Hepatocyte (in vitro differentiated cells): Measurements from ENCODE around the gene POSTN. TPM values are rescaled to one million over a fixed set of nuclear protein-coding genes. Genes with fewer than 3 reads are reported as not detected.
A peak's percentile ranks its signal among the peaks of the same experiment; 100 is the strongest.

Experiments used
- DNase-seq: peaks from one replicate; pipeline ENCODE4 v3.0.0-alpha.2; 2016; ENCODE audit warnings: low spot score
- H2AFZ ChIP-seq: fragments of 200-600 bp; sonication (generic); 2 replicates; pipeline ENCODE4 v1.6.0; 2016; ENCODE audit warnings: antibody characterized with exemption, mild to moderate bottlenecking
- H3K27ac ChIP-seq: fragments of 200-600 bp; sonication (generic); 2 replicates; pipeline ENCODE4 v1.5.1; 2016; ENCODE audit warnings: mild to moderate bottlenecking
- H3K27me3 ChIP-seq: fragments of 200-600 bp; sonication (generic); 2 replicates; pipeline ENCODE4 v1.6.1; 2016
- H3K36me3 ChIP-seq: fragments of 200-600 bp; sonication (generic); replicated peaks from 2 replicates; pipeline ENCODE4 v1.5.1; 2016; ENCODE audit warnings: low read depth; ENCODE audit not compliant: insufficient read depth
- H3K4me1 ChIP-seq: fragments of 200-600 bp; sonication (generic); 2 replicates; pipeline ENCODE4 v1.5.1; 2016; ENCODE audit warnings: mild to moderate bottlenecking, moderate library complexity; ENCODE audit not compliant: insufficient read depth
- H3K4me2 ChIP-seq: fragments of 200-600 bp; sonication (generic); 2 replicates; pipeline ENCODE4 v1.6.0; 2016
- H3K4me3 ChIP-seq: fragments of 200-600 bp; sonication (generic); 2 replicates; pipeline ENCODE4 v1.5.1; 2016; ENCODE audit warnings: mild to moderate bottlenecking
- H3K79me2 ChIP-seq: fragments of 200-600 bp; sonication (generic); 2 replicates; pipeline ENCODE4 v1.6.0; 2017; ENCODE audit warnings: mild to moderate bottlenecking
- H3K9me2 ChIP-seq: fragments of 200-600 bp; sonication (generic); replicated peaks from 2 replicates; pipeline ENCODE4 v1.6.0; 2017; ENCODE audit warnings: mild to moderate bottlenecking; ENCODE audit not compliant: insufficient read depth
- H3K9me3 ChIP-seq: fragments of 200-600 bp; sonication (generic); 2 replicates; pipeline ENCODE4 v1.5.1; 2016; ENCODE audit warnings: low read depth, mild to moderate bottlenecking
- H4K20me1 ChIP-seq: fragments of 200-600 bp; sonication (generic); 2 replicates; pipeline ENCODE4 v1.6.0; 2016; ENCODE audit warnings: mild to moderate bottlenecking; ENCODE audit not compliant: insufficient read depth, poor library complexity, severe bottlenecking
- EZH2 ChIP-seq: fragments of 200-600 bp; sonication (generic); IDR thresholded peaks from 2 replicates; pipeline ENCODE4 v1.6.1; 2016; ENCODE audit warnings: antibody characterized with exemption, mild to moderate bottlenecking, borderline replicate concordance
- EZH2phosphoT487 ChIP-seq: fragments of 200-600 bp; sonication (generic); IDR thresholded peaks from one replicate; pipeline ENCODE4 v1.6.1; 2018; ENCODE audit warnings: antibody characterized with exemption, mild to moderate bottlenecking, low read depth, moderate library complexity; ENCODE audit not compliant: unreplicated experiment, severe bottlenecking
- WGBS: methylation state at CpG from one replicate; pipeline ENCODE4 v1.1.6; 2016; ENCODE audit warnings: low lambda C conversion rate; ENCODE audit errors: missing lambda C conversion rate; 5-methylcytosine and 5-hydroxymethylcytosine counted together
- polyA plus RNA-seq: library from polyadenylated mRNA; unstranded; fragments of >200 nt; fragmentation: Nextera tagmentation; extraction: Ambion mirVana; gene quantifications from 2 replicates; pipeline ENCODE4 v1.2.1, GENCODE V29; 2016
- total RNA-seq: library from RNA; depleted of rRNA; stranded (reverse); fragments of >200 nt; gene quantifications from 2 replicates; pipeline ENCODE4 v1.2.3, GENCODE V29; 2014
- TF ChIP-seq, protein P1 (sequence below): fragments of 200-600 bp; sonication (generic); IDR thresholded peaks from 2 replicates; pipeline ENCODE4 v1.5.1; 2016; ENCODE audit warnings: antibody characterized with exemption, mild to moderate bottlenecking; ENCODE audit not compliant: poor library complexity

POSTN gene
- total and polyA plus RNA-seq, 2 experiments from 2014 or later: 179 to 233 TPM

DNA sequence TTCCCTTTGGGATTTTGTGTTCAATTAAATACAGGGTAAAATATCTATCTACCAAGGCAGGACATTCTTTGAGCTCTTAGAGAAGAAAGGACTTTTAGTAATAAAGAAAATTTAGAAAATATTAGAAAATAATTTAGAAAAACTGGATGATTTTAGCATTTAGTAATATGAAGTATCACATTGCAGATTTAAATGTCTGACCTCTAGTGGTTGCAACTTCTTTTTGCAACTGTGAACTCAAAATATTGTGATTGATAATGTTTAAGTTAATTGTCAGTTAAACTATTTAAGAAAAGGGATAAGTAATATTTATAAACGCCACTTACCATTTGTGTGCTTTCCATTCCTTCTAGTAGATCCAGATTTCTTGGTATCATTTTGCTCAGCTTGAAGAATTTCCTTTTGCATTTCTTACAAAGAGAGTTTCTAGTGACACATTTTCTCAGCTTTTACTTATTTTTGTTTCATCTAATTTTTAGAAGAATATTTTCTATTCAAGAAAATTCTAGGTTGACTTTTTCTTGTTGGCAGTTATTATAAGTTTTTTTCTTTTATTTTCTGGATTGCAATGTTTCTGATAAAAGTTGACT, 10.3 kb upstream of the POSTN start:
- Histone ChIP-seq H3K9me3 (no peaks in the 10 kb centered on the region), H3K4me3 (no peak overlapping the region), H3K4me2 (no peak overlapping the region), H3K79me2 (no peaks in the 10 kb centered on the region), H3K4me1 (no peaks in the 10 kb centered on the region), H3K27me3 (no peaks in the 10 kb centered on the region), H2AFZ (no peak overlapping the region), H3K27ac (no peak overlapping the region), H4K20me1 (no peaks in the 10 kb centered on the region), H3K9me2 (no peaks in the 10 kb centered on the region), H3K36me3 (no peaks in the 10 kb centered on the region)
- DNase-seq: no peak
- WGBS: 67% methylated on average over 1 of the region's 1 CpG
- no peak for TF ChIP-seq EZH2phosphoT487
- TF ChIP-seq, protein P1, sequence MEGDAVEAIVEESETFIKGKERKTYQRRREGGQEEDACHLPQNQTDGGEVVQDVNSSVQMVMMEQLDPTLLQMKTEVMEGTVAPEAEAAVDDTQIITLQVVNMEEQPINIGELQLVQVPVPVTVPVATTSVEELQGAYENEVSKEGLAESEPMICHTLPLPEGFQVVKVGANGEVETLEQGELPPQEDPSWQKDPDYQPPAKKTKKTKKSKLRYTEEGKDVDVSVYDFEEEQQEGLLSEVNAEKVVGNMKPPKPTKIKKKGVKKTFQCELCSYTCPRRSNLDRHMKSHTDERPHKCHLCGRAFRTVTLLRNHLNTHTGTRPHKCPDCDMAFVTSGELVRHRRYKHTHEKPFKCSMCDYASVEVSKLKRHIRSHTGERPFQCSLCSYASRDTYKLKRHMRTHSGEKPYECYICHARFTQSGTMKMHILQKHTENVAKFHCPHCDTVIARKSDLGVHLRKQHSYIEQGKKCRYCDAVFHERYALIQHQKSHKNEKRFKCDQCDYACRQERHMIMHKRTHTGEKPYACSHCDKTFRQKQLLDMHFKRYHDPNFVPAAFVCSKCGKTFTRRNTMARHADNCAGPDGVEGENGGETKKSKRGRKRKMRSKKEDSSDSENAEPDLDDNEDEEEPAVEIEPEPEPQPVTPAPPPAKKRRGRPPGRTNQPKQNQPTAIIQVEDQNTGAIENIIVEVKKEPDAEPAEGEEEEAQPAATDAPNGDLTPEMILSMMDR: peak; percentile 64
- TF ChIP-seq EZH2: no peak

- peaks cover 5% of the 10 kb centered on the region for H3K4me1 ChIP-seq
- no peaks in the 10 kb centered on the region for H4K20me1 ChIP-seq
- no peaks in the 10 kb centered on the region for H3K9me3 ChIP-seq
- H3K4me3 ChIP-seq: no peak overlapping the region
- no peaks in the 10 kb centered on the region for H3K27me3 ChIP-seq
- H3K4me2 ChIP-seq: peak overlapping the region; percentile 5
- H3K9me2 ChIP-seq: no peaks in the 10 kb centered on the region
- no peak overlapping the region for H3K27ac ChIP-seq
- H3K36me3 ChIP-seq: no peaks in the 10 kb centered on the region
- no peak overlapping the region for H2AFZ ChIP-seq
- WGBS: 72% methylated on average over 5 of the region's 5 CpGs
- H3K79me2 ChIP-seq: no peaks in the 10 kb centered on the region
- TF ChIP-seq EZH2 (no peak), EZH2phosphoT487 (no peak)
- TF ChIP-seq, protein P1: peak; percentile 81
- DNase-seq: peak; percentile 10
These were observed 4.3 kb upstream of the POSTN start for GRCh38 chr13:37602733-37603381.

DNA sequence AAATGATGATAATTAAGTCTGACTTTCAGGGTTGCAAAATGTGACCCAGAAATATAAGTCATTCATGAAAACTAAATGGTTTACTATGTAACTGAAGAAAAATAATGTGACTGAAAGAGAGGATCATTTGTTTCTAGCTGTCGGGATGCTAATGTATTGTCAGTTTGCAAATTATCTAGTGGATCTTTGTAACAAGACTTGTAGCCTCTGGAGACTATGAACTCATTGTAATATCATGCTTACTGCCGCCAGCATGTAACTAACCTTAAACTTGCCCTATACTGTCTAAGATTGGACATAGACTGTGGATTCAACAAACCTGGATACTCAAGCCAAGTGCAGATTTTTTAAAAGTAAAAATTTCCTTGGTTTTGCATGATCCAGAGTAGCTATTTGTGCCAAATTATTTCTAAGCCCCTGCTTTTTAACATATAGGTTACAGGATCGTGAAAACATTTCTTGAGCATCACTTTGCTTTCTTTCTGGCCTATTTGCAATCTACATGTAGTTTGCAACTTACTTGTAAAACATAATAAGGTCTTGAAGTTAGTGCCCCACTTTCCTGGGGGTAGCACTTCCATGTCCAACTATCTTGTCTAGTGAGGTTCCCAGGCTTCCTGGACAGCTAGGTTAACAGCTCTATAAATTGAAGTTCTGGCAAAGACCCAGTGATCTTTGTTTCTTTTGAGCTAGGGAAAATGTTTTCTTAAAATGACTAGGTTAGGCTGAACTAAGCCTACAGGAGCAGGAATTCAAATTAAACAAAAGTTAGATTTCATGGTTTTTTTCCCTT, 3.3 kb upstream of the POSTN start:
- Histone ChIP-seq H3K27me3 (no peaks in the 10 kb centered on the region), H3K9me2 (no peaks in the 10 kb centered on the region), H3K36me3 (no peaks in the 10 kb centered on the region), H2AFZ (no peak overlapping the region), H3K4me1 (peaks cover 5% of the 10 kb centered on the region), H4K20me1 (no peaks in the 10 kb centered on the region), H3K4me2 (peak overlapping the region; percentile 5), H3K27ac (no peak overlapping the region), H3K4me3 (no peak overlapping the region), H3K9me3 (no peaks in the 10 kb centered on the region), H3K79me2 (no peaks in the 10 kb centered on the region)
- 77% methylated on average over 3 of the region's 3 CpGs for WGBS
- TF ChIP-seq, protein P1: no peak
- TF ChIP-seq EZH2phosphoT487: no peak
- no peak for TF ChIP-seq EZH2
- DNase-seq: no peak
